ENCODE measurements around the gene SLC30A10. TPM values are rescaled to one million over a fixed set of nuclear protein-coding genes. Genes with fewer than 3 reads are reported as not detected.
"Not testable (repeated sequence)": the region's sequence is repeated elsewhere in the genome, so short reads cannot be mapped to it uniquely, and the experiment has no call there.

SLC30A10 gene
- total RNA-seq, 2 experiments from 2014 or later: not detected

DNA sequence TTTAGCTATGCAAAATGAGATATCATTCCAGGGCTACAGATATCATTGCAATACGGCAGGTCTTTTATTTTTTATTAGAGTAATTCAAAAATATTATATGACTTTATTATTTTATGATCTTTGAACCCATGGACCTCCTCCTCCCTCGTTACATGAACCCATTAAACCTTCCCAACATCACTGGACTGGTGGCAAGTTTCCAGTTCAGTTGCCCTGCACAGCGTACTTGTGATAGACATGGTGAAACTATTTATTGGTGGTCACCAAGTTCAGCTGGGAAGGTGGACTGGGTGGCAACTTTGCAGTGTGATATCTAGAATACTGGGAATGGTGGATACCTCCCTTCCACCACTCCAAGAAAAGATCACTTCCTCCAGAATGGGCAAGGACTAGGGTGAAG, 52.5 kb downstream of the SLC30A10 start:
- Mint-ChIP-seq H3K27ac (no peak overlapping the region), H3K4me3 (no peak overlapping the region), H3K4me1 (ENCODE audit: low read depth) (no peaks in the 10 kb centered on the region), H3K36me3 (ENCODE audit: low read depth) (no peaks in the 10 kb centered on the region), H3K27me3 (peaks cover 8% of the 10 kb centered on the region), H3K9me3 (no peaks in the 10 kb centered on the region)
- H3K27me3 ChIP-seq (ENCODE audit: control insufficient read depth in 1 of 2, insufficient read depth in 2 of 2, low read length in 2 of 2): peaks cover 0 to 4% of the 10 kb centered on the region in 2 experiments
- intact Hi-C loops (cut with DNase I, micrococcal nuclease): no loop called here
- H3K27ac ChIP-seq (ENCODE audit: low read depth in 1 of 2, low read length in 2 of 2): no peak overlapping the region
- H3K4me3 ChIP-seq (ENCODE audit: low read length): no peak overlapping the region
- no peaks in the 10 kb centered on the region for H3K36me3 ChIP-seq (ENCODE audit: insufficient read depth, low read length)
- no peaks in the 10 kb centered on the region for H3K4me1 ChIP-seq (ENCODE audit: insufficient read depth, low read length)
- CTCF ChIA-PET: no interaction called here
- POLR2A ChIA-PET: no interaction called here
- DNase-seq (no peak), ATAC-seq (ENCODE audit: poor library complexity) (no peak)
- TF ChIP-seq, protein P1, sequence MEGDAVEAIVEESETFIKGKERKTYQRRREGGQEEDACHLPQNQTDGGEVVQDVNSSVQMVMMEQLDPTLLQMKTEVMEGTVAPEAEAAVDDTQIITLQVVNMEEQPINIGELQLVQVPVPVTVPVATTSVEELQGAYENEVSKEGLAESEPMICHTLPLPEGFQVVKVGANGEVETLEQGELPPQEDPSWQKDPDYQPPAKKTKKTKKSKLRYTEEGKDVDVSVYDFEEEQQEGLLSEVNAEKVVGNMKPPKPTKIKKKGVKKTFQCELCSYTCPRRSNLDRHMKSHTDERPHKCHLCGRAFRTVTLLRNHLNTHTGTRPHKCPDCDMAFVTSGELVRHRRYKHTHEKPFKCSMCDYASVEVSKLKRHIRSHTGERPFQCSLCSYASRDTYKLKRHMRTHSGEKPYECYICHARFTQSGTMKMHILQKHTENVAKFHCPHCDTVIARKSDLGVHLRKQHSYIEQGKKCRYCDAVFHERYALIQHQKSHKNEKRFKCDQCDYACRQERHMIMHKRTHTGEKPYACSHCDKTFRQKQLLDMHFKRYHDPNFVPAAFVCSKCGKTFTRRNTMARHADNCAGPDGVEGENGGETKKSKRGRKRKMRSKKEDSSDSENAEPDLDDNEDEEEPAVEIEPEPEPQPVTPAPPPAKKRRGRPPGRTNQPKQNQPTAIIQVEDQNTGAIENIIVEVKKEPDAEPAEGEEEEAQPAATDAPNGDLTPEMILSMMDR (IDR thresholded peaks at IDR 0.05): no peak
- H3K9me3 ChIP-seq (ENCODE audit: control insufficient read depth in 1 of 2, insufficient read depth in 1 of 2, low read length in 2 of 2): no peaks in the 10 kb centered on the region

DNA sequence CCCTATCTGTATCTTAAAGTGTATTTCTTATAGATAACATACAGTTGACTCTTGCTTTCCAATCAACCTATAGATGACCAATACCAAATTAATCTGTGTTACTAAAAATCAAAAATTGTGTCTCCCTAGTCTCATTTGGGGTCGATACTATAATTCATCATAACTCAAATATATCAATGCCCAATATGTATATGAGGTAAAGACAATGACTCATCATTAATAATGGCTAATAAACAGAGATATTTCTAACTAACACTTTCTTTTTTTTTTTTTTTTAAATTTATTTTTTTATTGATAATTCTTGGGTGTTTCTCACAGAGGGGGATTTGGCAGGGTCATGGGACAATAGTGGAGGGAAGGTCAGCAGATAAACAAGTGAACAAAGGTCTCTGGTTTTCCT, 55.8 kb downstream of the SLC30A10 start:
- intact Hi-C loops (cut with DNase I, micrococcal nuclease); H3K9me3 Mint-ChIP-seq; H3K4me3 ChIP-seq (ENCODE audit: low read length); H3K27me3 Mint-ChIP-seq; H3K36me3 Mint-ChIP-seq (ENCODE audit: low read depth); H3K36me3 ChIP-seq (ENCODE audit: insufficient read depth, low read length); H3K4me3 Mint-ChIP-seq; ATAC-seq (ENCODE audit: poor library complexity); H3K27me3 ChIP-seq (ENCODE audit: control insufficient read depth in 1 of 2, insufficient read depth in 2 of 2, low read length in 2 of 2); H3K4me1 Mint-ChIP-seq (ENCODE audit: low read depth); POLR2A ChIA-PET; H3K27ac ChIP-seq (ENCODE audit: low read depth in 1 of 2, low read length in 2 of 2); CTCF ChIA-PET; DNase-seq; H3K4me1 ChIP-seq (ENCODE audit: insufficient read depth, low read length); H3K27ac Mint-ChIP-seq; H3K9me3 ChIP-seq (ENCODE audit: control insufficient read depth in 1 of 2, insufficient read depth in 1 of 2, low read length in 2 of 2): not testable (repeated sequence)

DNA sequence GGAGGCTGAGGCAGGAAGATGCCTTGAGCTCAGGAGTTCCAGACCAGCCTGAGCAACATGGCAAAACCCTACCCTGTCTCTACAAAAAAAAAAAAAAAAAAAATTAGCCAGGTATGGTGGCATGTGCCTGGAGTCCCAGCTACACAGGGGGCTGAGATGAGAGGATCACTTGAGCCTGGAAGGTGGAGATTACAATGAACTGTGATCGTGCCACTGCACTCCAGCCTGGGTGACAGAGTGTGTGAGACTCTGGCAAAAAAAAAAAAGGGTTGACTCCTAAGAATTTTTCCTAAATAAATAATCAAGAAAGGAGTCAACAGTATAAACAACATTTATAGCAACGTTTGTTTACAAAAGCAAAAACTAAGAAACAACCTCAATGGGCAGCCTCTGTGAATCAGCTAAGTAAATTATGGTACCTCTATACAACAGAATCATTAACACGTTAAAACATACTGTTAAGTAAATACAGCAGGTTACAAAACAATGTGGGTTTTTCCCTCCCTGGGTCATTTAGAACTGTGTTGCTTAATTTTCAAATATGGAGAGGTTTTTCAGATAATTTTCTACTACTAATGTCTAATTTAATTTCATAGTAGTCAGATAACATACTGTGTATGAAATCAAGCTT, 56.8 kb downstream of the SLC30A10 start:
- intact Hi-C loops (cut with DNase I, micrococcal nuclease): no loop called here
- Mint-ChIP-seq H3K27ac (no peak overlapping the region), H3K4me3 (no peak overlapping the region), H3K27me3 (peaks cover 8% of the 10 kb centered on the region), H3K9me3 (no peaks in the 10 kb centered on the region), H3K4me1 (ENCODE audit: low read depth) (no peaks in the 10 kb centered on the region), H3K36me3 (ENCODE audit: low read depth) (no peaks in the 10 kb centered on the region)
- Histone ChIP-seq H3K36me3 (ENCODE audit: insufficient read depth, low read length) (no peaks in the 10 kb centered on the region), H3K4me3 (ENCODE audit: low read length) (no peak overlapping the region), H3K4me1 (ENCODE audit: insufficient read depth, low read length) (no peaks in the 10 kb centered on the region), H3K27me3 (ENCODE audit: control insufficient read depth in 1 of 2, insufficient read depth in 2 of 2, low read length in 2 of 2) (peaks cover 0 to 4% of the 10 kb centered on the region in 2 experiments), H3K27ac (ENCODE audit: low read depth in 1 of 2, low read length in 2 of 2) (no peak overlapping the region), H3K9me3 (ENCODE audit: control insufficient read depth in 1 of 2, insufficient read depth in 1 of 2, low read length in 2 of 2) (no peaks in the 10 kb centered on the region)
- ChIA-PET CTCF (interaction anchor here (0.6 to 0.7 kb wide), 2 partner anchors 9 to 14 kb away, joined by 3 read pairs; no protein-coding TSS in a partner anchor), POLR2A (interaction anchor here (0.7 kb wide), 1 partner anchor 17 kb away, joined by 3 read pairs; no protein-coding TSS in a partner anchor)
- ATAC-seq (ENCODE audit: poor library complexity): no peak
- TF ChIP-seq, protein P1 (IDR thresholded peaks at IDR 0.05): no peak
- no peak for DNase-seq

DNA sequence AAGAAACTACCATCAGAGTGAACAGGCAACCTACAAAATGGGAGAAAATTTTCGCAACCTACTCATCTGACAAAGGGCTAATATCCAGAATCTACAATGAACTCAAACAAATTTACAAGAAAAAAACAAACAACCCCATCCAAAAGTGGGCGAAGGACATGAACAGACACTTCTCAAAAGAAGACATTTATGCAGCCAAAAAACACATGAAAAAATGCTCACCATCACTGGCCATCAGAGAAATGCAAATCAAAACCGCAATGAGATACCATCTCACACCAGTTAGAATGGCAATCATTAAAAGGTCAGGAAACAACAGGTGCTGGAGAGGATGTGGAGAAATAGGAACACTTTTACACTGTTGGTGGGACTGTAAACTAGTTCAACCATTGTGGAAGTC, 59.7 kb downstream of the SLC30A10 start:
- POLR2A ChIA-PET; DNase-seq; H3K9me3 Mint-ChIP-seq; H3K36me3 ChIP-seq (ENCODE audit: insufficient read depth, low read length); ATAC-seq (ENCODE audit: poor library complexity); H3K9me3 ChIP-seq (ENCODE audit: control insufficient read depth in 1 of 2, insufficient read depth in 1 of 2, low read length in 2 of 2); H3K4me3 Mint-ChIP-seq; H3K36me3 Mint-ChIP-seq (ENCODE audit: low read depth); H3K27me3 Mint-ChIP-seq; H3K27me3 ChIP-seq (ENCODE audit: control insufficient read depth in 1 of 2, insufficient read depth in 2 of 2, low read length in 2 of 2); H3K4me3 ChIP-seq (ENCODE audit: low read length); intact Hi-C loops (cut with DNase I, micrococcal nuclease); H3K27ac ChIP-seq (ENCODE audit: low read depth in 1 of 2, low read length in 2 of 2); H3K4me1 ChIP-seq (ENCODE audit: insufficient read depth, low read length); CTCF ChIA-PET; H3K27ac Mint-ChIP-seq; H3K4me1 Mint-ChIP-seq (ENCODE audit: low read depth): not testable (repeated sequence)

Other genes starting within 250 kb of the SLC30A10 start
- 10 to 100 TPM; 37.4 to 39.6 TPM for gene EPRS1, start 117.9 kb upstream of the SLC30A10 start, total RNA-seq
- gene BPNT1, start 161.2 kb upstream of the SLC30A10 start, total RNA-seq: 1 to 10 TPM; 1.1 to 2.5 TPM
- gene IARS2, start 165.6 kb upstream of the SLC30A10 start, total RNA-seq: 10 to 100 TPM; 18.9 to 19.0 TPM

All from CD4-positive, alpha-beta T cell (primary cell).